SIG-M5 treated with dmso at 0.1 percent for 504 hours (cell line): ENCODE data around the gene HECTD3.

Experiments
- DNase-seq: peaks from one replicate; lab custom pipeline; 2025; ENCODE audit not compliant: unreplicated experiment; lab: John Stamatoyannopoulos, UW

The HECTD3 gene

DNA sequence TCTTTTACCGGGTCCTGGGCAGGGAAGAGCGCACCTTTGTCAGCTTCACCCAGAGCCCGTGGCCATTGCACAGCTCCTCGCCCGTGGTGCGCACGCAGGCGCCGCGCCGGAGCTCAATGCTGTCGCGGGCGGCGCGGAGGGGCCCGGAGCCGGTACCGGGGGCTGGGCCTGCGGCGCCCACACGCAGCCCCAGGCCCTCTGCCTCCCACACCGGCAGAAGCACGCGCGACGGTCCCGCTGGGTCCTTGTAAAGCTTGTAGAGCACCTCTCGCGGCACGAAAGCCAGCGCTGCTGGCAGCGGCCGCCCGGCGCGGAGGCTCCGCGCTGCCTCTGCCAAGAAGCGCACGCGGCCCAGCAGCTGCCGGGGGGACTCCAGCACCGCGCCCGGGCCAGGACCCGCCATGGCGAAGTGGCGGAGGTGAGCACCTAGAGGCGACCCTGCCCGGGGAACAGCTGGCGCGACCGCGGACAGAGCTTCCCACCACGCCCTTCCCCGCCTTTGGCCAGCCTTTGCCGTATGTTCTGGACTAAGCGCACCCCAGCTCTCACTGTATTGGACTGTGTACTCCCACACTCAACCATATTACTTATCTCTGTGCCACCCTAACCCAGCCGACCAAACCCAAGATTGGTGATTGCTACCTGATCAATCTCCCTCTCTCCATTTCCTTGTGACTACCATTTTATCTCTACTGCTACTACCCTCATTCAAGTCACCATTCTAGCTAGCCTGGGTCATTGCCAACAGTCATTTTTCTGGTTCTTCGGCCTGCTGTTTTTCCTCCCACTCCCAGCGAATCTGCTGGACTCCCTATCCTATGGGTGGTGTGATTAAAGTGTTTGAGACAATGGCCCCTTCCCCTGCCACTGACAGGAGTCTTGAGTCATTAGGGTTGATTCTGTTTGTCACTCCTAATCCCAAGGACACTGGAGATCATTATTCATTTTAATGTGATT is at the start of gene HECTD3:
Gene HECTD3, minus strand, starts transcription at position 470 of the 957 bp plus-strand sequence. Its CDS starts 67 bp downstream, at position 403.
- DNase-seq: peak; percentile 80

DNA sequence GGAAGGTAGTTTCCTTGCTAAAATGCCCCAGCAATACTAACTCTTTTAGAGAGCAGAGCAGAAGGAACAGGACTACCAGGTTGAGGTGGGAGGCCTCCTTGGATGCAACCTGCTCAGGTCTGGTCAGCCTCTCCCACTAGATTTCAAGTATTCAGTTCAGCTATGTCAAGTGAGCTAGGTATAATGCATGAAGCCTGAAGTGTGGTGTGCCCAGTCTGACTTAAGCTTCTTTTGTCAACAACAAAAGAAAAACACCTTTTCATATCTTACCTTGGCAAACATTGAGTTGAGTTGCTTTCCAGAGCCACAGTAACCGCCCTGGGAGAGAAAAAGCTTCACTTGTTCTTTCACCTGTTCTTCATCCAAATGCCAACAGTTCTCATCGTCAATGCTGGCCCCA is 48.7 kb upstream of the HECTD3 start:
- no peak for DNase-seq

DNA sequence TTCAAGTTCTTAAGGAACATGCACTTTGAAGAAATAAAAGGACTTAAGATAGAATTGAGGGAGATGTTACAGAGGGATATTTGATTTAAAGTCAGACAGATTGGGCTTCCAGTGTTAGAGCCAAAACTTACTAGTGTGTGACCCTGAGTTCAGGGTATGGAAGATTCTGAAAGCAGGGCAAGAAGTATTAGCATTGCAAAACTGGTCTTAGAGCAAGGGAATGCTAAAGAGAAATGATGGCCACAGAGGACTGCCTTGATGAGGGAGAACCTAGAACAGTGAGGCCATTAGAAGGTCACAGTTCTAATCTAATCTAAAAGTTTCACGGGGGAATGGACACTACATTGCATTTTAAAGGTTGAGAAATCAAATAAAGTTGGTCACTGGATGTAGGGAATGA is 46.4 kb upstream of the HECTD3 start:
- no peak for DNase-seq

DNA sequence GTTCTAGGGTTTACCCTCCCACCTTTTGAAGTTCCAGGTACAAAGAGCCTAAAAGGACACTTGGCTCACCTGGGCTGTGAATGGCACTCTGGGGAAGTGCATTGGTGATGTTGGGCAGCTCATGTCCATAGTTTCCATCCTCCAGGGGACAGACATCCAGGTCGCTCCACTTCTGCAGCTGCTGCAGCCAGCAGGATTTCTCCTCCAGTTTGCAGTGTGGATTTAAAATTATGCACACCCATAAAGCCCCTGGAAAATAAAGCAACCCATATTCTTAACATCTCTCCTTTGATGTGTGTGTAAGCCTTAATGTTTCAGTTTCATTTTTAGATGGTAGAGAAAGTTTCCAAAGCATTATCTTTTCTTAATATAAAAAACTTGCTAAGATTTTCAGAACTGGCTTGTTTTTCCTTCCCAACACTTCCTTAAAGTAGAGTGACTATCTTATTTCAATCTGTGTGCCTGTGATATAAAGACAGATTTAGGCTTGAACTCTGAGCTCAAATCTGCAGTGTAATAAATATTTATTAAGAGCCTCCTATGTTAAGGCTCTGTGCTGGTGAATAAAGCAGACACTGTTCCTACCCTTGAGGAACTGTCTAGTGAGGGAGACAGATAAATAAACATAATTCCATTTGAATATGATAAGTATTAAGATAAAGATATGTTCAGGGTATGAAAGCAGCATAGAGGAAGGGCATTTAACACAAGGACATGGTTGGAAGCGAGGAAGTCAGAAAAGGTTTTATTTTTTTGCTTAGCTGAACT is 40.1 kb upstream of the HECTD3 start:
- no peak for DNase-seq

DNA sequence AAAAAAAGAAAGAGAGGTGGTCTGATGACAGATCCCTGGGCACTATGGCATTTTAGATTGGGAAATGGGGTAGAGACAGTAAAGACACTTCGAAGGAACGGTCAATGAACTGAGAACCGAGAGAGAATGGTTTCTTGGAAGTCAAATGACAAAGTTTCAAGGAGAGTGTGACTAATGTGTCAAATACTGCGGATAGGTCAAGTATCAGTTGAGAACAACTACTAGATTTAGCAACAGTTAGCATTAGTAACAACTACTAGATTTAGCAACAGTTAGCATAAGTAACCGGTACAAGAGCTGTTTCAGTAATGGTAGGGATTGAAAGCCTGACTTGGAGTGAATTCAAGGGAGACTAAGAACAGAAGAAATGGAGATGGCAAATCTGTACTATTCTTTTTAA is 35.9 kb upstream of the HECTD3 start:
- DNase-seq: no peak

DNA sequence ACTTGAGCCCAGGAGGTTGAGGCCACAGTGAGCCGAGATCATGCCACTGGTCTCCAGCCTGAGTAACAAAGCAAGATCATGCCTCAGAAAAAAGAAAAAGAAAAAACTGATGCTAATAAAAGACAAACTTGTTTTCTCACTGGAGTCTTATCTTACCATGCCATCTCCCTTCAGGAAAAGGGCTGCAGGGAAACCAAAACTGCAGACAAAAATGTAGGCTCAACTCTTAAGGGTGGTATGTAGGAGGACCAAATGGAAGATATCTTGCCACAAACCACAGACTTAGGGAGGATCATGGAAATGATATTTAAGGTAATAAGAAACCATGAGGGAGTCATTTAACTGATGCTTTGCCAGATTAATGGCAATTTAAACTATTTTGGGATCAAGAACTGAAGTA is 33.8 kb upstream of the HECTD3 start:
- DNase-seq: no peak

DNA sequence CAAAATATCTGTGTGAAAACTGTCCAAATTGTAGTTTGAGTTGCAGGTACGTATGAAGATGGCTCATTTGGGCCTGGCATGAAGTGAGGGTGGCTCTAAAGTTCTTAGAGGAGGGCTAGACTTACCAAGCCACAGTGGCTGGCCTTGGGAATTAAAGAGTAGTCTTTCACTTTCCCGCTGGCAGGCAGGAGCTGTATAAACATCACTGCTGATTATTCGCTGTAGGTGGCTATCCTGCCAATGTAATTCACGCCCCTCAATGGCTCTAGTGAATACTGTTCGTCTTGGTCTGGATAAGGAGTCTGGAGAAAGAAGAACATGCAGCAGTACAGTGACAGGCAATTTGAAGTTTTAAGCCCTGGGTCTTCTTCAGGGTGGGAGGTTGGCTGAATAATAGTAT is 32.0 kb upstream of the HECTD3 start:
- no peak for DNase-seq

DNA sequence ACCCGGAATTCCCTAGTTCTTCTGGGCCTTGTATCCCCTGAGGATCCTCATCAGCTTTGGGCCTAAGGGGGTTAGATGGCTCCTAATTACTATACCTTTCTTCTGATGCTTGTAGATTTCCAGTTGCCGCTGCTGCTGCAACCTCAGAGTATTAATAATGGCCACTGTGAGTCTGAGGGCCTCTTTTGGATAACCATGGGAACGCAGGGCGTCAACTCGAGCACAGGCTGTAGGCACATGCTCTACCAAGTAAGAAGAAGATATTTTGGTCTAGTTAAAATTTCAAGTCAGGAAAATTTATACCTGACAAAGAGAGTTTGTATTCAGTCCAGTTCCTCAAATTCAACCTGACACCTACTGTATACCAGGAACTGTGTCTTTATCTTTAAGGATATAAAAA is 29.2 kb upstream of the HECTD3 start:
- no peak for DNase-seq

DNA sequence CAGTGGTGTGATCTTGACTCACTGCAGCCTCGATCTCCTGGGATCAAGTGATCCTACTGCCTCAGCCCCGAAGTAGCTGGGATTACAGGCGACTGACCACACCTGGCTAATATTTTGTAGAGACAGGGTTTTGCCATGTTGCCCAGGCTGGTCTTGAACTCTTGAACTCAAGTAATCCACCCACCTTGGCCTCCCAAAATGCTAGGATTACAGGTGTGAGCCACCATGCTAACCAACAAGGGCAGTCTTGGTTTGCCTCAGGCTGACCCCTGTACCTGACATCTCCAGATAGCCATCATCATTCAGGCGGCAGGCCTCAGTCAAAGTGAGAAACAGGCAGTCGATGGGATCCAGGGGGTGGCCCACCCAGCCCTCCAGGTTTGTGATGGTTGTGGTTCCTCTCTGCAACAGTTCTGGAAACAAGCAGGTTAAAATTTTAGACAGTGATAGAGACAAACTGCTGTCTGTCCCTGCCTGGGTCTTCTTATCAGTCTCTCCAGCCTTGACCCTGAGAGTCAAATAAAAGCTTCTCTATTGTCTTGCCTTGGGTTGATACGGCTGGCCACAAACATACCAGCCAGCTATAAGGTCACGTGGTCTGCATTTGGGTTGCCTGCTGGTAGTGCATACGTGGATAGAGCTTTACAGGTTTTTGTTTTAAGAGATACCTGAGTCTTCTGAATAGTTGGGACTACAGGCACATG is 27.7 kb upstream of the HECTD3 start:
- DNase-seq: no peak

DNA sequence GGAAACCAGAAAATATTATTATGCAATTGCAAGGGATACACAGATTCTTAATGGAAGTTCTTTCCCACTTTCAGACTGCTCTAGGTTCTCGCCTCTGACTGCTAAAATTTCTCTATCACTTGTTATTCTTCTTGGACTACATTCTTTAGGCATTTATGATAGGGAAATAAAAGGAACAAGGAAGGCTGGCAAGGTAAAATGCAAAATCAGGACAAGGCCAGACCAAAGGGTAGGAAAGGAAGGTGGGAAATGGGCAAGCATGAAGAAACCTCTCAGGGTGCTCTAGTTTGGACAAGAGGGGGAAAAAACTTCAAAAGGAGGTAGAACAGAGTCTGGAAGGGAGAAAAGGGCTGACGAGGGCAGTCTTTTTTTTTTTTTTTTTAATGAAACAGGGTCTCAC is 27.1 kb upstream of the HECTD3 start:
- no peak for DNase-seq

DNA sequence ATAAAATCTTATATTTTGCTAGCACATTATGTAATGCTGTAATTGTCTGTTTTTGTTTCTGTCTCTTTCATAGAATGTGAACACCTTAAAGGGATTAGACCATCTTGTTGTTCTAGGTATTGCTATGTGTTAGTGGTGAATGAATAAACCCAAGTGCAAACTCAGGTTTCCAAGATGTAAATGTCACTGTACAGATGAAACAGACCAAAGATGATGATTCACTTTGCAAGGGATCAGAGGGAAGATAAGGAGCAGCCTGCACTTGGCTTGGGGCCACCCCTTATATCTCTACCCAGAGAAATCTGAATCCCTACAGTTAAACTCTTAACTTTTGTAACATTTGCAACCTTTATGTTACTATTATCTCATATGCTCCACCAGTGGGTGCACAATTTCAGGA is 26.3 kb upstream of the HECTD3 start:
- no peak for DNase-seq

DNA sequence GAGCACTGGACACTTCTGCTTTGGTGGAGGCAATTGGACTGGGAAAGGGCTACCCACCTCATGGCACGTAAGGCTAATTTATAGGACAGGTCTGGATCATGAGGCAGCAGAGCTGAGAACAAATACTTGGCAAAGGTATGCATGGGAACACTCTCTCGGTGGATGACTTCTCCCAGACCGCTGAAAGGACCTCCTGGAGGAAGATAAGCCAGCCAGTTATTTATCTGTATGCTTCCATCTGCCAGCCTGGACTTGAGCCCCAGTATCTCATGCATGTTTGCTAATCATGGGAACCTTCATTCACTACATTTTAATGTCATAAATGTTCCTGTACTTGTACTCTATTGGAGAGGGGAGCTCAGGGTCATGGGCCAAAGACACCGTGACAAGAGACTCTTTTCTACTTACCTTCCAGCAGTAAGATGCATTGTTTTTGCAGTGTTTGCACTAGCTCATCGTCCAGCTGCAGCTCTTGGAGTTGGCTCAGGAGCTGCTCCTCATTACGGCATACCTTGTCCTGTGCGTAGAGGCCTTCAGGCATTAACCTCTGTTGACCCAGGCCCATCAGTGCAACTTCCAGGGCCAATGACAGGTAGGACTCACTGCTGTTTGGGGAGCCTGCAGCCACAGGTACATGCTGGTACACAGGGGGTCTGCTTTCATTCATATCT is 24.6 kb upstream of the HECTD3 start:
- DNase-seq: no peak

DNA sequence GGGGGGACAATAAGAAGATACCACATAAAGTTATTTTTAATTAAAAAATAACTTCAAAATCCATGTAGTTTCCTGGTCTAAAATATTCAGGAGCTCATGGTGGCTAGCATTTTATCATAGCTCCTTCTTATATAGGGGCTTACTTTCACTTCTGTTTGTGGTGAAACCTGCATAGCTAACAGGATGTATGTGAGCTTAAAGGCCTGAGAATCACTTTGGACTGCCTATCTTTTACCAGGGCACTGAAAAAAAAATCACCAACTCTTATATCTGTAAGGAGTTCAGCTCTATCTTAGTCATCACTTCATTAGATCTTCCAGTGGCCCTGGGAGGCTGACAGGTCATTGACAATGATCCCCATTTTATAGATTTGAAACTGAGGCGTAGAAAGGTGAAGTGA is 22.2 kb upstream of the HECTD3 start:
- peak; percentile 22 for DNase-seq

DNA sequence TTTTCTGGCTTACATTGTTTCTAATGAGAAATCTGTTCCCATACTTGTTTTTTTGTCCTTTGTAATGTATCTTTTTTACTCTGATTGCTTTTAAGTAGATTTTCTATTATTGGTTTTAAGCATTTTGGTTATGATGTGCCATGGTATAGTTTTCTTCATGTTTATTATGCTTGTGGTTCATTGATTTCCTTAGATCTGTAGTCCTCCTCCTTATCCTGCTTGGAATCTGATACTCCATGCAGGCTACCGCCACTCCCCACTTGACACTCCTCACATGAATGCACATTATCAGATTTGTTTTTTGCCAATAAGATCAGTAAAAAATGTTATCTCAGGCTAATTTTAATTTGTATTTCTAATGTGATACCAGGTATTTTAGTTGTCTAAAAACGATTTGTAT is 21.7 kb upstream of the HECTD3 start:
- no peak for DNase-seq

DNA sequence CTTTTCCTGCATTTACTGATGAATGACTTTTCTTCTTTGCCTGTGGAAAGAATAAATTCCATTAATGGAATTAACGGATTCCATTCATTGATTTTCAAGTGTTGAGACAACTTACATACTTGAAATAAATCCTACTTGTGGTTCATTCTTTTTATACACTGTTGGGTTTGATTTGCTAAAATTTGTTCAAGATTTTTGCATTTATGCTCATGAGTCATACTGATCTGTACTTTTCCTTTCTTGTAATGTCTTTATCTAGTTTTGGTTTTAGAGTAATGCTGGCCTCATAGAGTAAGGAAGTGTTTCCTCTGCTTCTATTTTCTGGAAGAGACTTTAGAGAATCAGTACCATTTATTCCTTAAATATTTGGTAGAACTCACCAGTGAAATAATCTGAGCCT is 15.3 kb upstream of the HECTD3 start:
- no peak for DNase-seq

DNA sequence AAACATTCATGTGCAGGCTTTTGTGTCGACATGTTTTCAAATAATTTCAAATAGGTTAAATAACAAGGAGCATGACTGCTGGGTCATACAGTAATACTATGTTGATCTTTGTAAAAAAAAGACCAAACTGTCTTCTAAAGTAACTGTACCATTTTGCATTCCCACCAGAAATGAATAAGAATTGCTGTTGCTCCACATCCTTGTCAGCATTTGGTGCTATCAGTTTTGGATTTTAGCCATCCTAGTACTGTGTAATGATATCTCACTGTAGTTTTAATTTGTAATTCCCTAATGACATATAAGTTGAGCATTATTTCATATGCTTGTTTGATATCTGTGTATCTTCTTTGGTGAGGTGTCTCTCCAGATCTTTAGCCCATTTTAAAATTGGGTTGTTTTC is 12.5 kb upstream of the HECTD3 start:
- DNase-seq: no peak

DNA sequence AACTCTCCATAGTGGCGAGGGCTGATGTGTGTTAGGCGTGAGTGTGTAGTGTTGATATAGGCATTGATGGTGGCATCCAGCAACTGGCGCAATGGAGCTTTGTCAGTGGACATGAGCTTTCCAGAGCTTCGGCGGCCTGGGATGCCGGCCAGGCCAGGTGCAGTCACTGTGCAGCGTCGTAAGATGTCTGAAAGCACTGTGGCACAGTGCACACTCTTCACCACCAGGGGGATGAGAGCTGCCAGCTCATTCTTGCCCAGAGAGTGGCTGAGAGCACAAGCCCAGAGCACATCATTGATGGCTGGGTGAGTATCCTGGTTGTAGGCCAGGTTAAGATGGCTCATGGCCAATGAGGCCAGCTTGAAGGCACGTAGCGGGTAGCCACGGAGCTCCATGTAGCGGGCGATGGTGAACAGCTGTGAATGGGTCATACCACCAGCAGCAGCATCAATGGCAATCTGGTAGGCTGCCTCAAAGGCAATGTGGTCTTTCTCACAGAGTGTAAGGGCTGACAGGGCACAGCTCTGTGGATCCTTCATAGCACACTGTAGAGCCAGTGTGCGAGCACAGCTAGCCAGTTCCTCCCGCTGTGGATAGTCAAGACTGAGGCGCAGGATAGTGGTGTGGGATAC is 7.6 kb upstream of the HECTD3 start:
- peak; percentile 12 for DNase-seq

DNA sequence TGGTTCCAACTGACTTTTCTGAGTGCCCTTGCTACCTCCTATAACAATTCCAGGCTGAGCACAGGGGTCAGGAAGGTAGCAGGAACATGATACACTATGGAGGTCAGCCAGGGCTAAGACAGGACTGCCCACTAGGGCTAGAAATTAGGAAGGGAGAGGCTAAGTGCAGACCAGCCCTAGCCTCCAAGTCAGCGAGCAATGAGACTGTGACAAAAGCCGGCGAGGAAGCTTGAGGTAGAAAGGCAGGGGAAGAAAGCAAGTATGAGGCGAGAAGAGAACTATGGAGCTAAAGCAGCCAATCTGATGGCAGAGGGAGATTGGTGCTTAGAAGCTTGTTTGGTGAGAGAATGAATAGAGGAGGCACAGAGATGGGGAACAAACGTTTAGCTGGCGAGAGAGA is 5.6 kb upstream of the HECTD3 start:
- no peak for DNase-seq

DNA sequence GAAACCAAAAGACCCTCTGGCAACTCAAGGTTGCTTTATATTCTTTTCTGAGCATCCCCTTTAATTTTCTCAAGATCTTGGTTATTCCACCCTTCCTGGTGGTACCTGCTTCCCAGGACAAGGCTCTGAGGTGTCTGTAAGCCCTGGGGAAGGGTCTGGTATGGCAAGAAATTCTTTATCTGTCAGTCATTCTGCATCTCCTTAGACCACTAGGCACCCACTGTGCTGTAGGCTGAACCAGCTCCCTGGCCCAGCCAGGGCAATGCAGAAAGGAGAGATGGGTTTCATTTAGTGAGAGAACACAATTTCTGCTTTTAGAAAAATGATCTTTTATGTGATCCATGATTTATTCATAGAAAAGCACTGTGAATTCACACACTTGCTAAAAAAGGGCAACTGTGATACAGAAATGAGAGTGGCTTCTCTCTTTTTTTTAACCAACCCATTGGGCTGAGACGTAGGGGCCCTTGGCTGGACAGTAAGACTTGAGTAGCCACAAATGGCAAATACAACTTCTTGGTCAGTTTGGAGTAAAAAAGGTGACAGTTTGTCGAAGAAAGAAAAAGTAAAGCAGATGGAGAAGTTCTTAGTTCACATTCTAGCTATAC is 5.1 kb upstream of the HECTD3 start:
- DNase-seq: no peak

DNA sequence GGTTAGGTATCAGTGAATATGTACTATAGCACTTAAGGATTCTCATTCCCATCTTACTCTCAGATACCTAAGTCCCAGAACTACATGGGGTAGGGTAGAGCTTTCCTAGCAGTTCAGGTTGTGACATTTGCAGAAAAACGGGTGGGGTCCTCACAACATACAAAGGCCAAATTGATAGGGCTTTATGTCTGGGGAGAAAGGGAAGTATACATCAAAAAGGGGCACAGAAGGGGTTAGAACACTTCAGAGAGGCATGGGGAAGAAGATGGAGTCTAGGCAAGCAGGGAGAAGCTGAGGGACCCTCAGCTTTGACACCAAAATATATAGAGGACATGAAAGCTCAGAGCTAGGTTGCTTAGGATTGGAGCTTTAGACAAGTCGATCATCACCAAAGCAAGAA is 4.6 kb upstream of the HECTD3 start:
- no peak for DNase-seq
